ENCODE results near the gene DNAJC16.
A peak's percentile ranks its signal among the peaks of the same experiment; 100 is the strongest.

Gene DNAJC16

DNA sequence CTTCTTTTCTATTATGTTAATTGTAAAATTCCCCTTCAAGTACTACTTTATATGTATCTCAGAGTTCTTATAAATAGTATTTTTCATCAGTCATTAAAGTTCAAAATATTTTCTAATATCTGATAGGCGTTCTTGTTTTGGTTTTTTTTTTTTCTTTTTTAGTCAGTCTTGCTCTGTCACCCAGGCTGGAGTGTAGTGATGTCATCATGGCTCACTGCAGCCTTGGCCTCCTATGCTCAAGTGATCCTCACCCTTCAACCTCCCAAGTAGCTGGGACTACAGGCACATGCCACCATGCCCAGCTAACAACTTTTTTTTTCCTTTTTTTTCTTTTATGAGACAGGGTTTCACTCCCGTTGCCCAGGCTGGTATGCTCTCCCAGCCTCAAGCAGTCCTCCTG is 30.9 kb downstream of the DNAJC16 start:
- TF ChIP-seq CTCF (IDR thresholded peaks at IDR 0.05; ENCODE audit: poor library complexity, severe bottlenecking): no peak
- ATAC-seq (ENCODE audit: low read depth) (no peak), DNase-seq (ENCODE audit: low spot score) (no peak)
- Histone ChIP-seq H3K4me1 (ENCODE audit: insufficient read depth, poor library complexity, severe bottlenecking) (peaks cover 20% of the 10 kb centered on the region), H3K27ac (ENCODE audit: poor library complexity, severe bottlenecking) (peak overlapping the region; percentile 79), H3K4me3 (ENCODE audit: severe bottlenecking) (no peak overlapping the region), H3K27me3 (ENCODE audit: insufficient read depth, poor library complexity, severe bottlenecking) (no peaks in the 10 kb centered on the region), H3K9me3 (ENCODE audit: severe bottlenecking) (no peaks in the 10 kb centered on the region), H3K36me3 (ENCODE audit: low read depth) (peaks cover 36% of the 10 kb centered on the region)

DNA sequence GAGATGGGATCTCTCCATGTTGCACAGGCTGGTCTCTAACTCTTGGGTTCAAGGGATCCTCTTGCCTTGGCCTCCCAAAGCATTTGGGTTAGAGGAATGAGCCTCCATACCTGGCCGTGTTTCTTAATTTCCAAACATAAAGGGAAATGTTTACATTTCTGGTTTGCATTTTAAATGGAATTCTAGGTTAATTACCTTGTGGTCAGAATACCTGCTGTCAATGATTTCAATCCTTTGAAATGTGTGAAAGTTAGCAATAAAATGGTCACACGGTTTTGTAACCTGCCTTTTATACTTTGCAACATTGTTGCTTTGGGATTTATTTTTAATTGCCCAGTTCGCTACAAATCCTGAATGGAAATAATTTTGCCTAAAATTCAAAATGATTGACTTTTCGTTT is 31.9 kb downstream of the DNAJC16 start:
- TF ChIP-seq CTCF (IDR thresholded peaks at IDR 0.05; ENCODE audit: poor library complexity, severe bottlenecking): no peak
- peaks cover 38% of the 10 kb centered on the region for H3K36me3 ChIP-seq (ENCODE audit: low read depth)
- H3K27ac ChIP-seq (ENCODE audit: poor library complexity, severe bottlenecking): peak overlapping the region; percentile 79
- peaks cover 20% of the 10 kb centered on the region for H3K4me1 ChIP-seq (ENCODE audit: insufficient read depth, poor library complexity, severe bottlenecking)
- ATAC-seq (ENCODE audit: low read depth): no peak
- no peaks in the 10 kb centered on the region for H3K9me3 ChIP-seq (ENCODE audit: severe bottlenecking)
- DNase-seq (ENCODE audit: low spot score): no peak
- no peaks in the 10 kb centered on the region for H3K27me3 ChIP-seq (ENCODE audit: insufficient read depth, poor library complexity, severe bottlenecking)
- no peak overlapping the region for H3K4me3 ChIP-seq (ENCODE audit: severe bottlenecking)

DNA sequence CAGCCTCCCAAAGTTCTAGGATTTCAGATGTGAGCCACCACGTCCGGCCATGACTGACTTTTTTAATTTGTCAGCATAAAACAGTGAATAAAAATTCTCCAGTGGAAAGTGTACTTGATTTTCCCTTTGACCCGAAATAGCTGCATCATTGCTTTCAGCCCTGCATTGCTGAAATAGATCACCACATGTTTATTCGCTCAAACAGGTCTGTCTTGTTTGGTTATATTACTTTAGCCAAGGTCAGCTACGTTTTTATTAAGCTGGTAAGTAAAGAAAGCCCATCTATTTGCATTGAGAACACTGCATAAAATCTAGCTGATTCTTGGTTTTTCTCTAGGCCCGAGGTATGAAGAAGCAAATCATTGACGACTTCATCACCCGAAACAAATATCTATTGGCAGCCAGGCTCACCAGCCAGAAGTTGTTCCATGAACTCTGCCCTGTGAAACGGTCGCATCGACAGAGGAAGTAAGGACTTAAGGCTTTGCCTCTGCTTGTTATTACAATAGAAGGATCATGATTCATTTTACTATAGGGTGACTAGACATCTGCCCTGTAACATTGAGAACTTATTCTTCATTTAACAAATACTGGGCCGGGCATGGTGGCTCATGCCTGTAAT is 32.7 kb downstream of the DNAJC16 start:
- DNase-seq (ENCODE audit: low spot score) (no peak), ATAC-seq (ENCODE audit: low read depth) (peak; percentile 98)
- Histone ChIP-seq H3K27me3 (ENCODE audit: insufficient read depth, poor library complexity, severe bottlenecking) (no peaks in the 10 kb centered on the region), H3K36me3 (ENCODE audit: low read depth) (peaks cover 44% of the 10 kb centered on the region), H3K9me3 (ENCODE audit: severe bottlenecking) (no peaks in the 10 kb centered on the region), H3K4me1 (ENCODE audit: insufficient read depth, poor library complexity, severe bottlenecking) (peaks cover 20% of the 10 kb centered on the region), H3K27ac (ENCODE audit: poor library complexity, severe bottlenecking) (peak overlapping the region; percentile 79), H3K4me3 (ENCODE audit: severe bottlenecking) (no peak overlapping the region)
- no peak for TF ChIP-seq CTCF (IDR thresholded peaks at IDR 0.05; ENCODE audit: poor library complexity, severe bottlenecking)

- no peak overlapping the region for H3K27ac ChIP-seq (ENCODE audit: poor library complexity, severe bottlenecking)
- H3K27me3 ChIP-seq (ENCODE audit: insufficient read depth, poor library complexity, severe bottlenecking): no peaks in the 10 kb centered on the region
- DNase-seq (ENCODE audit: low spot score) (no peak), ATAC-seq (ENCODE audit: low read depth) (no peak)
- no peaks in the 10 kb centered on the region for H3K9me3 ChIP-seq (ENCODE audit: severe bottlenecking)
- H3K36me3 ChIP-seq (ENCODE audit: low read depth): peaks cover 71% of the 10 kb centered on the region
- H3K4me1 ChIP-seq (ENCODE audit: insufficient read depth, poor library complexity, severe bottlenecking): no peaks in the 10 kb centered on the region
- no peak overlapping the region for H3K4me3 ChIP-seq (ENCODE audit: severe bottlenecking)
- TF ChIP-seq CTCF (IDR thresholded peaks at IDR 0.05; ENCODE audit: poor library complexity, severe bottlenecking): no peak
Measured at GRCh38 chr1:15568387-15569073, 41.9 kb downstream of the DNAJC16 start.

DNA sequence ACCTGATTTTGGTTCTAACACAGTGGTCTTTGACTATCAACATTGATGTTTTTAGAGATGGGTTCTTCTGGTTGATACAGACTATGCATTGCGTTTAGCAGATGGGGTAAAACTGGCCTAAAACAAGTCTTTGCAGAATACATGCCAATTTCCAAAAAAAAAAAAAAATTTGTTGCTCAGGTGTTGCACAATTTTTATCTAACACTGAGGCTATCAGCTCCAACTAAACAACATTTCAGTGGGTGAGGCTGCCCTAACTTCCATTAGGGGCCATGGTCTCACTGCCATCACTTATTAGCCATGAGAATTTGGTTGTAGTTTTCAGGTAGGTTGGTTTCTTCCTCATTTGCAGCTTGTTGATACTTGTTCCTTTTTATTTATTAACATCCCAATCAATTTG is 44.2 kb downstream of the DNAJC16 start:
- no peak overlapping the region for H3K27ac ChIP-seq (ENCODE audit: poor library complexity, severe bottlenecking)
- H3K36me3 ChIP-seq (ENCODE audit: low read depth): peaks cover 52% of the 10 kb centered on the region
- H3K9me3 ChIP-seq (ENCODE audit: severe bottlenecking): no peaks in the 10 kb centered on the region

More for the DNA sequence above, 44.2 kb downstream of the DNAJC16 start:
- Histone ChIP-seq H3K4me1 (ENCODE audit: insufficient read depth, poor library complexity, severe bottlenecking) (no peaks in the 10 kb centered on the region), H3K4me3 (ENCODE audit: severe bottlenecking) (no peak overlapping the region), H3K27me3 (ENCODE audit: insufficient read depth, poor library complexity, severe bottlenecking) (no peaks in the 10 kb centered on the region)
- TF ChIP-seq CTCF (IDR thresholded peaks at IDR 0.05; ENCODE audit: poor library complexity, severe bottlenecking): no peak
- no peak for DNase-seq (ENCODE audit: low spot score)
- ATAC-seq (ENCODE audit: low read depth): no peak

All from RWPE2 (cell line).